ENCODE measurements around the gene MYO9A. TPM values are rescaled to one million over a fixed set of nuclear protein-coding genes. Genes with fewer than 3 reads are reported as not detected.
"Not testable (repeated sequence)": the region's sequence is repeated elsewhere in the genome, so short reads cannot be mapped to it uniquely, and the experiment has no call there.

Gene MYO9A
- polyA plus RNA-seq, 4 donors = 1.6 to 10.1 (median 2.6) TPM

- H3K9me3 ChIP-seq (ENCODE audit: control insufficient read depth in 2 of 2, insufficient read depth in 1 of 2, low read depth in 1 of 2, low read length in 1 of 2); H3K27me3 ChIP-seq (ENCODE audit: control insufficient read depth in 3 of 3, insufficient read depth in 3 of 3, low read length in 3 of 3); H3K4me1 ChIP-seq (ENCODE audit: control insufficient read depth in 3 of 3, insufficient read depth in 2 of 3, low read depth in 1 of 3, low read length in 2 of 3); H3K36me3 ChIP-seq (ENCODE audit: control insufficient read depth in 3 of 3, insufficient read depth in 2 of 3, low read depth in 1 of 3, low read length in 3 of 3); FAIRE-seq; H3K27ac ChIP-seq (ENCODE audit: low read depth in 1 of 3, low read length in 2 of 3); H3K4me3 ChIP-seq (ENCODE audit: low read depth in 1 of 3, low read length in 3 of 3); DNase-seq: not testable (repeated sequence)
- WGBS, 3 donors = 95 to 97% (median 95%) methylated on average over 4 of the region's 4 CpGs
Observed at GRCh38 chr15:71858232-71858631, 259.7 kb downstream of the MYO9A start.

DNA sequence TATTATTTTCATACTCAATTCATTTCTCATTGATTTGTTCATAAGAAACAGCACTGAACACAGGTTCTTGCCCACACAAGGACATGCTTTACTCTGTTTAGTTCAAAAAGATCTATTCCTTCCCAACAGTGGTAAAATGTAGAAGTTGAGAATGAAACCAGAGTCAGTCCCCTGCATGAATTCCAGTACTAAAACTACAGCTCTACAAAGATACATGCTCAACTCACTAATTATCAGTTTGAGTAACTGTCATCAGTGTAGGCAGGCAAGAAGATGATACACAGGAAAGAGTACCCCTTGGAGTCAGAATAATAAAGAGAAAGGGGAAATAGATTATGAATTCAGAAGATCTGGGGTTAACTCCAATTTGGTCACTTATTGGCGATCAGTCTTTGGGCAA lies 264.4 kb downstream of the MYO9A start:
- Histone ChIP-seq H3K27me3 (ENCODE audit: control insufficient read depth in 3 of 3, insufficient read depth in 3 of 3, low read length in 3 of 3) (no peaks in the 10 kb centered on the region), H3K36me3 (ENCODE audit: control insufficient read depth in 3 of 3, insufficient read depth in 2 of 3, low read depth in 1 of 3, low read length in 3 of 3) (peaks cover 2 to 11% (median 7%) of the 10 kb centered on the region in 3 donors), H3K27ac (ENCODE audit: low read depth in 1 of 3, low read length in 2 of 3) (no peak overlapping the region), H3K9me3 (ENCODE audit: control insufficient read depth in 2 of 2, insufficient read depth in 1 of 2, low read depth in 1 of 2, low read length in 1 of 2) (no peaks in the 10 kb centered on the region), H3K4me1 (ENCODE audit: control insufficient read depth in 3 of 3, insufficient read depth in 2 of 3, low read depth in 1 of 3, low read length in 2 of 3) (no peaks in the 10 kb centered on the region), H3K4me3 (ENCODE audit: low read depth in 1 of 3, low read length in 3 of 3) (no peak overlapping the region)
- FAIRE-seq = no peak
- DNase-seq = no peak
- WGBS, 3 donors = 81 to 97% (median 89%) methylated on average over 1 of the region's 1 CpG

GRCh38 chr15:71844916-71845315 lies 273.0 kb downstream of the MYO9A start:
- FAIRE-seq = no peak
- H3K27ac ChIP-seq (ENCODE audit: low read depth in 1 of 3, low read length in 2 of 3) = no peak overlapping the region
- H3K4me1 ChIP-seq (ENCODE audit: control insufficient read depth in 3 of 3, insufficient read depth in 2 of 3, low read depth in 1 of 3, low read length in 2 of 3) = no peaks in the 10 kb centered on the region
- 84 to 95% (median 94%) methylated on average over 2 of the region's 2 CpGs for WGBS, 3 donors
- H3K9me3 ChIP-seq (ENCODE audit: control insufficient read depth in 2 of 2, insufficient read depth in 1 of 2, low read depth in 1 of 2, low read length in 1 of 2) = no peaks in the 10 kb centered on the region
- no peaks in the 10 kb centered on the region for H3K27me3 ChIP-seq (ENCODE audit: control insufficient read depth in 3 of 3, insufficient read depth in 3 of 3, low read length in 3 of 3)
- H3K4me3 ChIP-seq (ENCODE audit: low read depth in 1 of 3, low read length in 3 of 3) = no peak overlapping the region
- peaks cover 0 to 8% (median 6%) of the 10 kb centered on the region in 3 donors for H3K36me3 ChIP-seq (ENCODE audit: control insufficient read depth in 3 of 3, insufficient read depth in 2 of 3, low read depth in 1 of 3, low read length in 3 of 3)
- DNase-seq = no peak

- 95 to 97% (median 95%) methylated on average over 3 of the region's 3 CpGs for WGBS, 3 donors
- Histone ChIP-seq H3K4me3 (ENCODE audit: low read depth in 1 of 3, low read length in 3 of 3) (no peak overlapping the region), H3K27ac (ENCODE audit: low read depth in 1 of 3, low read length in 2 of 3) (no peak overlapping the region), H3K27me3 (ENCODE audit: control insufficient read depth in 3 of 3, insufficient read depth in 3 of 3, low read length in 3 of 3) (no peaks in the 10 kb centered on the region), H3K36me3 (ENCODE audit: control insufficient read depth in 3 of 3, insufficient read depth in 2 of 3, low read depth in 1 of 3, low read length in 3 of 3) (peaks cover 0 to 5% (median 0%) of the 10 kb centered on the region in 3 donors), H3K4me1 (ENCODE audit: control insufficient read depth in 3 of 3, insufficient read depth in 2 of 3, low read depth in 1 of 3, low read length in 2 of 3) (no peaks in the 10 kb centered on the region), H3K9me3 (ENCODE audit: control insufficient read depth in 2 of 2, insufficient read depth in 1 of 2, low read depth in 1 of 2, low read length in 1 of 2) (no peaks in the 10 kb centered on the region)
- no peak for DNase-seq
- no peak for FAIRE-seq
Observed at GRCh38 chr15:71841563-71841962, 276.4 kb downstream of the MYO9A start.

DNA sequence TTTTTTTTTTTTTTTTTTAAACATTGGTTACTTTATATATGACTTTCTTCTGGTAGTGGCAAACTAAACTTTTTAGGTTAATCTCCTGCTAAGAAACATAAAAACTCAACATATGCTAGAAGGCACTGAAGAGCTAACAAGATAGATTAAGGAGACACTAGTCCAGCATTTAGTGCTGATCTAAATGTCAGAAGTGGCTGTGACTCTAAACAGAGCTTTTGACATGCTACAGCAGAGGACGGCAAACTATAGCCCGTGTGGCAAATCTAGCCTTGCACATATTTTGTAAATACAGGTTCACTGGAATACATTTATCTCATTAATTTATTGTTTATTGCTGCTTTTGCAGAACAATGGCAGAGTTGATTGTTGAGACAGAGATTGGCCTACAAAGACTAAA lies 287.0 kb downstream of the MYO9A start:
- FAIRE-seq = no peak
- 91 to 100% (median 93%) methylated on average over 2 of the region's 2 CpGs for WGBS, 3 donors
- H3K36me3 ChIP-seq (ENCODE audit: control insufficient read depth in 3 of 3, insufficient read depth in 2 of 3, low read depth in 1 of 3, low read length in 3 of 3) = peaks cover 8 to 16% (median 14%) of the 10 kb centered on the region in 3 donors

GRCh38 chr15:71826196-71826595 lies 291.8 kb downstream of the MYO9A start:
- FAIRE-seq (no peak), DNase-seq (no peak)
- Histone ChIP-seq H3K4me1 (ENCODE audit: control insufficient read depth in 3 of 3, insufficient read depth in 2 of 3, low read depth in 1 of 3, low read length in 2 of 3) (no peaks in the 10 kb centered on the region), H3K36me3 (ENCODE audit: control insufficient read depth in 3 of 3, insufficient read depth in 2 of 3, low read depth in 1 of 3, low read length in 3 of 3) (peaks cover 8 to 16% (median 13%) of the 10 kb centered on the region in 3 donors), H3K4me3 (ENCODE audit: low read depth in 1 of 3, low read length in 3 of 3) (no peak overlapping the region), H3K27ac (ENCODE audit: low read depth in 1 of 3, low read length in 2 of 3) (no peak overlapping the region), H3K9me3 (ENCODE audit: control insufficient read depth in 2 of 2, insufficient read depth in 1 of 2, low read depth in 1 of 2, low read length in 1 of 2) (peaks cover 0 to 9% of the 10 kb centered on the region in 2 donors), H3K27me3 (ENCODE audit: control insufficient read depth in 3 of 3, insufficient read depth in 3 of 3, low read length in 3 of 3) (no peaks in the 10 kb centered on the region)
- 92 to 96% (median 95%) methylated on average over 5 of the region's 5 CpGs for WGBS, 3 donors

More for the DNA sequence above, 287.0 kb downstream of the MYO9A start:
- H3K27ac ChIP-seq (ENCODE audit: low read depth in 1 of 3, low read length in 2 of 3) = no peak overlapping the region
- no peaks in the 10 kb centered on the region for H3K27me3 ChIP-seq (ENCODE audit: control insufficient read depth in 3 of 3, insufficient read depth in 3 of 3, low read length in 3 of 3)
- no peaks in the 10 kb centered on the region for H3K4me1 ChIP-seq (ENCODE audit: control insufficient read depth in 3 of 3, insufficient read depth in 2 of 3, low read depth in 1 of 3, low read length in 2 of 3)
- H3K4me3 ChIP-seq (ENCODE audit: low read depth in 1 of 3, low read length in 3 of 3) = no peak overlapping the region
- H3K9me3 ChIP-seq (ENCODE audit: control insufficient read depth in 2 of 2, insufficient read depth in 1 of 2, low read depth in 1 of 2, low read length in 1 of 2) = no peaks in the 10 kb centered on the region
- DNase-seq = no peak

GRCh38 chr15:71825021-71825730 lies 292.8 kb downstream of the MYO9A start:
- H3K27ac ChIP-seq (ENCODE audit: low read depth in 1 of 3, low read length in 2 of 3) = no peak overlapping the region
- DNase-seq (no peak), FAIRE-seq (no peak)
- 85 to 95% (median 94%) methylated on average over 4 of the region's 4 CpGs for WGBS, 3 donors
- H3K4me1 ChIP-seq (ENCODE audit: control insufficient read depth in 3 of 3, insufficient read depth in 2 of 3, low read depth in 1 of 3, low read length in 2 of 3) = no peaks in the 10 kb centered on the region
- H3K4me3 ChIP-seq (ENCODE audit: low read depth in 1 of 3, low read length in 3 of 3) = no peak overlapping the region
- H3K9me3 ChIP-seq (ENCODE audit: control insufficient read depth in 2 of 2, insufficient read depth in 1 of 2, low read depth in 1 of 2, low read length in 1 of 2) = peaks cover 0 to 16% of the 10 kb centered on the region in 2 donors
- peaks cover 8 to 16% (median 13%) of the 10 kb centered on the region in 3 donors for H3K36me3 ChIP-seq (ENCODE audit: control insufficient read depth in 3 of 3, insufficient read depth in 2 of 3, low read depth in 1 of 3, low read length in 3 of 3)
- H3K27me3 ChIP-seq (ENCODE audit: control insufficient read depth in 3 of 3, insufficient read depth in 3 of 3, low read length in 3 of 3) = no peaks in the 10 kb centered on the region

GRCh38 chr15:71823801-71824200 lies 294.1 kb downstream of the MYO9A start:
- DNase-seq = no peak
- H3K4me3 ChIP-seq (ENCODE audit: low read depth in 1 of 3, low read length in 3 of 3) = no peak overlapping the region
- peaks cover 5 to 13% (median 9%) of the 10 kb centered on the region in 3 donors for H3K36me3 ChIP-seq (ENCODE audit: control insufficient read depth in 3 of 3, insufficient read depth in 2 of 3, low read depth in 1 of 3, low read length in 3 of 3)
- no peaks in the 10 kb centered on the region for H3K27me3 ChIP-seq (ENCODE audit: control insufficient read depth in 3 of 3, insufficient read depth in 3 of 3, low read length in 3 of 3)
- no peak overlapping the region for H3K27ac ChIP-seq (ENCODE audit: low read depth in 1 of 3, low read length in 2 of 3)
- no peak for FAIRE-seq
- no peaks in the 10 kb centered on the region for H3K4me1 ChIP-seq (ENCODE audit: control insufficient read depth in 3 of 3, insufficient read depth in 2 of 3, low read depth in 1 of 3, low read length in 2 of 3)
- WGBS, 3 donors = 67 to 88% (median 88%) methylated on average over 3 of the region's 3 CpGs
- H3K9me3 ChIP-seq (ENCODE audit: control insufficient read depth in 2 of 2, insufficient read depth in 1 of 2, low read depth in 1 of 2, low read length in 1 of 2) = peaks cover 0 to 16% of the 10 kb centered on the region in 2 donors
